ELF-1 (cell line): ENCODE results near the gene MATN1.

Experiments used
- DNase-seq: peaks from one replicate; pipeline ENCODE4 v3.0.0-alpha.2; 2016; ENCODE audit warnings: low read depth, low spot score

The MATN1 gene

GRCh38 chr1:30732277-30732996, 9.1 kb upstream of the MATN1 start:
- DNase-seq, result no peak

- no peak for DNase-seq
Measured at GRCh38 chr1:30731806-30732276, 8.5 kb upstream of the MATN1 start.

- no peak for DNase-seq
Measured at GRCh38 chr1:30731109-30731805, 7.9 kb upstream of the MATN1 start.

GRCh38 chr1:30730346-30731108, 7.1 kb upstream of the MATN1 start:
- DNase-seq, result no peak

- DNase-seq, result no peak
Measured at GRCh38 chr1:30729901-30730300, 6.5 kb upstream of the MATN1 start.

- no peak for DNase-seq
Measured at GRCh38 chr1:30728832-30729638, 5.7 kb upstream of the MATN1 start.

GRCh38 chr1:30728340-30728739, 5.0 kb upstream of the MATN1 start:
- DNase-seq, result no peak

GRCh38 chr1:30727824-30728223, 4.4 kb upstream of the MATN1 start:
- DNase-seq, result no peak

GRCh38 chr1:30726773-30727684, 3.6 kb upstream of the MATN1 start:
- no peak for DNase-seq

- no peak for DNase-seq
Measured at GRCh38 chr1:30726236-30726635, 2.9 kb upstream of the MATN1 start.

- DNase-seq, result no peak
Measured at GRCh38 chr1:30725450-30726095, 2.2 kb upstream of the MATN1 start.

GRCh38 chr1:30724655-30725421, 1.5 kb upstream of the MATN1 start:
- DNase-seq, result no peak

GRCh38 chr1:30724175-30724574, 790 bp upstream of the MATN1 start:
- no peak for DNase-seq

- DNase-seq, result no peak
Measured at GRCh38 chr1:30721812-30722537, 1.4 kb downstream of the MATN1 start.

- DNase-seq, result no peak
Measured at GRCh38 chr1:30721341-30721793, 2.0 kb downstream of the MATN1 start.

GRCh38 chr1:30720271-30721223, 2.8 kb downstream of the MATN1 start:
- DNase-seq, result no peak
